ENCODE results near the gene FIGNL1.

FIGNL1 gene, protein sequence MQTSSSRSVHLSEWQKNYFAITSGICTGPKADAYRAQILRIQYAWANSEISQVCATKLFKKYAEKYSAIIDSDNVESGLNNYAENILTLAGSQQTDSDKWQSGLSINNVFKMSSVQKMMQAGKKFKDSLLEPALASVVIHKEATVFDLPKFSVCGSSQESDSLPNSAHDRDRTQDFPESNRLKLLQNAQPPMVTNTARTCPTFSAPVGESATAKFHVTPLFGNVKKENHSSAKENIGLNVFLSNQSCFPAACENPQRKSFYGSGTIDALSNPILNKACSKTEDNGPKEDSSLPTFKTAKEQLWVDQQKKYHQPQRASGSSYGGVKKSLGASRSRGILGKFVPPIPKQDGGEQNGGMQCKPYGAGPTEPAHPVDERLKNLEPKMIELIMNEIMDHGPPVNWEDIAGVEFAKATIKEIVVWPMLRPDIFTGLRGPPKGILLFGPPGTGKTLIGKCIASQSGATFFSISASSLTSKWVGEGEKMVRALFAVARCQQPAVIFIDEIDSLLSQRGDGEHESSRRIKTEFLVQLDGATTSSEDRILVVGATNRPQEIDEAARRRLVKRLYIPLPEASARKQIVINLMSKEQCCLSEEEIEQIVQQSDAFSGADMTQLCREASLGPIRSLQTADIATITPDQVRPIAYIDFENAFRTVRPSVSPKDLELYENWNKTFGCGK

DNA sequence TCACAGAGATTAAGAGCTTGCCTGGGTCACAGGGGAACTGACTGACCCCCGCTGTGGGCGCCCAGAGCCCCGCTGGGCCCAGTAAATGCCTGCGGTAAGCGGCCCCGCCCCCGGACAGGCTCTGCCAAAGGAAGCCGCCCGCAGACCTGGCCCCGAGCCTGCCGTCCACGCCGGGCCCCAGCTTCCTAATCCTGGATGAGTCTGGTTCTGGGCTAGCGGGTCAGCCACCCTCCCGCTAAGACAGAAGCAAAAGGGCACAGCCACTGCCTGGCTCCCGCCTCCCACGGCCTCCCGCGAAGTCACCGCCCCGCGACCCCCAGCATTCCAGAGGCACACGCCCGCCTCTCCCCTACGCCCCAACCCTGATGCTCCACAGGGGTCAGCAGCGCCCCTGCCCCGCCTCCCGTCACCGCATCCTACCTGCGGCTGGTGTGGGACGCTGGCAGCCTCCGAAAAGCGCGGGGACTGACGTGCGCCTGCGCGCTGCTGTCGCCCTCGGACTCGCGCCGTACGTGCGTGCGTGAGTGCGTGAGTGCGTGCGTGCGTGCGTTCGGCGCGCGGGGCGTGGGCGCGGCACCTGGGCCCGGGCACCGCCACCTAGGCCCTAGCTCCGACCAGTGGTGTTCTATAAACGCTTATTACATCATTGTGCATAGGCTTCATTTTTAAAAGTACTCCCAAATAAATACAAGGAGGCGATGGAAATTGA is at the start of gene FIGNL1:
Gene FIGNL1 (minus strand): TSS at position 470 of the 709 bp plus-strand sequence. CDS start 3,063 bp downstream, outside the sequence.
- DNase-seq (ENCODE audit: low spot score), result peak; percentile 77

DNA sequence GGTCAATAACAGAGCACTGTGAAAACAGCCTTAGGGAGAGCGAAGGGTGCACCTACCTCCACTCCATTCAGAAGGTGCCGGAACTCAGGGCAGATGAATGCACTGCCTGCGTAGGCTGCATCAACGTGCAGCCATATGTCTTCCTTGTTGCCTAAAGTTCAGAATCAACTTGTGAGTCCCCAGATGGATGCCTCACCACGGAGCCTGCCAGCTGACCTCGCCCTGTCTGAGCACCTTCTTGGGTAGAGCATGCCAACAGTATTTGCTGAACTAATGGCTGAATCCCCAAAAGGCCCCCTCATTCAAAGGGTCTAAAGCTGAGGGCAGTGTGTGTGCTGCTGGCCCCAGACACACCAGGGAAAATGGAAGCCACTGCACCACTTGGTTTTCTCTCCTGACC is 48.9 kb upstream of the FIGNL1 start:
- no peak for DNase-seq (ENCODE audit: low spot score)

DNA sequence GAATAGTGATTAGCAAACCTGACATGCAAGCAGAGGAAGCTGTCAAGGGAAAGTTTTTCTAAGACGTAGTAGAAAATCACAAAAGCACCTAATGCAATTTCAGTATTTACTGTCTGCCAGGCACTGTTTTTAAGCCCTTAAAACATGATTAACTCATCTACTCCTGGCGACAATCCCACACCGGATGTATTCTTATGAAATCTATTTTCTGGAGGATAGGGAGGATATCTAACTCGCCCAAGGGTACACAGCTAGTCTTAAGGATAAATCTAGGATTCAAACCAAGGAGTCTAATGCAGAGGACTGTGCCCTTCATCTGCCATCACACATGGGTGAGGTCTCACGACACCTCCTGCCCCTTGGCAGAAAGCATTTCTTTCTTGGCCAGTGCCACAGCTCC is 47.8 kb upstream of the FIGNL1 start:
- DNase-seq (ENCODE audit: low spot score), result no peak

DNA sequence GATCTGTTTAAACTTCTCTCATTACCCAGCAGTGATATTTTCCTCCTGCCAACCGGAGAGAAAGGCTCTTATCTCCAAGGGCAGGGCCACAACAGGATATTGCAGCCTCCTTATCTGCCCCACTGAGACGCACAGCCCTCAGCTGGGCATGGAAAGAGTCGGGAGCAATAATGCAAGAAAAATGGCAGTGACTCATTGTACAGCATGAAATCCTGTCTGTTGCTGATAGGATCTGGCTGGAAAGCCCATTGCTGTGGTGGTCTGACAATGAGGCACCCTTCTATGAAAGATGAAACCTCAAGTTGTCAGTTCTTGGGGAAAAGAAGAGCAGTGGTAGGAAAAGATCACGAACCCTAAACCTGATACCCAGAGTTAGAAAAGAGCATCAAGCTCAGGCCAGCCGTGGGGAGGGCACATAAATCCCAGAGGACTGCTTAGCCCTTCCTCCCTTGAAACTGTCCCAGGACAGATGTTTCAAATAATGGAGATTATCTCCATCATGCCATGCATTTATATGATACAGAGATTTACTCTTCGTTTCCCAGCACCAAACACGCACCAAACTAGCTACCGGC is 47.0 kb upstream of the FIGNL1 start:
- peak; percentile 26 for DNase-seq (ENCODE audit: low spot score)

DNA sequence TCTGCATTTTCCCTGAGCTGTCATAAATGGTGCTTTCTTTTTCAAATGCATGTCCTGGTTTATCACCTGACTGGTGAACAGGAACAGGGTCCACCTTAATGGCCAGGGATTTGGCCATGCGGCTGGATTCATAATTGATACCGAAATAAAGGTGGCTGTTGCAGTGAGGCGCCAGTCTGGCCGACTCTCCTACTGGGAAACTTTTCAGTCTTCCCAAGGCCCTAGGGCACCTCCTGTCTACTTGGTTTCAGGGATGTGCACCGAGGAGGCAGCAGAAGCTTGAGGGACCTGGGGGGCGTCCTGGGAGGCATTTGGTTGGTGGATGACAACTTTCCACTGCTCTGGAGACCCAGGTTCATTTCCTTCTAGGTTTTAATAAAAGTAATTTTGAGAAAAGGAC is 46.4 kb upstream of the FIGNL1 start:
- no peak for DNase-seq (ENCODE audit: low spot score)

DNA sequence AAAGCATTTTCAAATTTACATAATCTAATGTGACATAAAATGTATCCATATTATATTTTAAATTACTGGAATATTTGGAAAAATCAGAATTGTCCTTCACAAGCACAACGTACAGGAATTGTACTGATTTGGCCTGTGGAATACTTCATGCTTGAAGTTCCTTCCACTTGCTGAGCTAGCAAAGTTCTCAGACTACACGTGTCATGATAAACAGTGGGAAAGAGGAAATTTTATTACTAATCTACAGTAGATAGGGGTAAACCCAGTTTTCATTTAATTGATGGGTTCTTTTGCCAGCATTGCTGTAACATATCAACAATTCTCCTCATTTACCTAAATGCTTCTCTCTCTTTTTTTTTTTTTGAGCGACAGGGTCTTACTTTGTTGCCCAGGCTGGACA is 45.6 kb upstream of the FIGNL1 start:
- no peak for DNase-seq (ENCODE audit: low spot score)

DNA sequence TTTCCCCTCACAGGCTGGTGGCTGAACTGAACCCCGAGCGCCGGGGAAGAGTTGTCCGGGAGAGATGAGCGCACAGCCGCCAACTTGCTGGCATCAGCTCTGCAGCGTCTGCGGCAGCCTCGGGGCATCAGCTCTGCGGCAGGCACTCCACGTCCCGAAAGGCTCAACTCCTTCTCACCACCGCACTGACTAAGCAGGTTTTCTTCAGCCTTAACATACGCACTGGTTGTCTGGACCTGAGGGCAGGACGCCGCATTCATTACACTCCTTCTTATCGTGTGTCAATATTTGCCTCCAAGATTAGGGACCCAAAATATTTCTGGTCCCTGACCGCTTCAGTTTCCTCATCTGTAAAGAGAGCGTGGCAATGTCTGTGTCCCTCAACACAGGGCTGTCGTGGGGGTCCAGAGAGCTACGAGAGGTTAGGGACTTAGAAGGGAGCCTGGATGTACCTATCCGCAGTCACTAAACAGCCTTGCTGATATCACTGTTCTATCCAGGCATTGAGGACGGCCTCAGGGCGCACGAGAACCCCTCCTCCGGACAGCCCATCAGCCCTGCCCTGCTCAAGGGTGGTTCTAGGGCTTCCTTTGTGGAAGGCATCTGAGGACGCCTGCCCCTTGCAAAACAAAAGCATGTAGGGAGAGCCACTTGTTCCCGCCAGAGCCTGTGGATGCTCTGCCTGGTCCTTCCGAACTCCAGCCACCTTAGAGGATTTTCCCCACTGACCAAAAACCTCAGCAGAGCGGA is 42.8 kb upstream of the FIGNL1 start:
- DNase-seq (ENCODE audit: low spot score), result no peak

DNA sequence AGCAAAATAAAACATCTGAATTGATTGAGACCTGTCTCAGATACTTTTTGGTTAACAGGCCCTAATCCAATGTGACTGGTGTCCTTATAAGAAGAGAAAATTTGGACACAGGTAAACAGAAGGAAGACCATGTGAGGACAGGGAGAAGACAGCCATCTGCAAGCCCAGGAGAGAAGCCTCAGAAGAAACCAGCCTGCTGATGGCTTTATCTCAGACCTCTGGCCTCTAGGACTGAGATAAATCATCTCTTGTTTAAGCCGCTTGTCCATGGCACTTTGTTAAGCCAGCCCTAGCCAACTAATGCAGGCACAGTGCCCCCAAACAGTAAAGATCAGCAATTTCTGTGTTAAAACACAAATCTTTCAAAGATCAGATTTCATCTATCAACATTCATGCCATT is 41.8 kb upstream of the FIGNL1 start:
- no peak for DNase-seq (ENCODE audit: low spot score)

DNA sequence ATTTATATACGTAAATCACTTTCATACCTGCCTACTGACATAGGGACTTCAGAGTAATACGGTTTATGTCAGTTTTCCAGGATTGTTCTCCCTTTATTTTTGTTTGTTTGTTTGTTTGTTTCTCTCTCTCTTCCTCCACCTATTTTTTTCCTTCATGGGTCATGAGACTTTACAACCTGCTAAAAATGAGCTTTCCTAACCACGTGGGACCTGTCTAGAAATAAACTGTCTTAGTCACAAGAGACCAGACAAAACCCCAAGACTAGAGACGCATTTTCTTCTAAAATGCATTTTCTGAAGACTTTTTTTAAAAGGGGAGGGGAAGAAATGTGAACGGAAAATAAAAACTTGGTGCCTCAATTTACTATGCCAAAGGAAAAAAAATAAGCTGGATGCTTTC is 41.1 kb upstream of the FIGNL1 start:
- no peak for DNase-seq (ENCODE audit: low spot score)

DNA sequence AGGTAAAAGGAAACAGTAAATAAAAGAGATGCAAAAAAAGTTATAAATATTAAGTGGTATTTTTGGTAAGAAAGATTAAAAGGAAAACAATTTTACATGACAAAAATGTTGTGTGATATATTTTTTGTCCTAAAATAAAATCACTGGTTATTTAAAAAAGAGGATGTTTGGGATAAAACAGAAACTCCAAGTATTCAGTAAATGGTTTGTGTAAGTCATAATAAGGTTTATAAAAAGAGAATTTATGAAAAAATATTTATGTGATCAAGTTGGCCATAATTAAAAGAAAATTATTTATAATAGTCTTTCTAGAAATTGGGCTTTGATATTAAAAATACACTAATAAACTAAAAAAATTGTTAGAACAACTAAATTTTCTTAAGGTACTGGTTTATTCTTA is 38.2 kb upstream of the FIGNL1 start:
- DNase-seq (ENCODE audit: low spot score), result no peak

DNA sequence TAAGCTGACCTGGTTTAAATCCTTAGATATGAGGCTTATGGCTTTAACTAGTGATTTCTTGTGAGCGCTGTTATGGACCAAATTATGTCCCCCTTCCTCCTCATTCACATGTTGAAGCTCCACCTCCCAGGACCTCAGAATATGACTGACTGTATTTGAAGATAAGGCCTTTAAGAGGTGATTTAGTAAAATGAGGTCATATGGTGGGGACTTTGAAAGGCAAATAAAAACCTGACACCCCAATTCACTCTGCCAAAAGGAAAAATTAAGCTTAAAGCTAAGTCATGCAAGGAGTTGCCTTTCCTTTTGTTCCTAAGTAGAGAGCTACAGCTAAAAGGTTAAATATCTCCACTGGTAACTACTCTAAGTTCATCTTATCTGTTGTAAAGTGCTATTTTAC is 36.4 kb upstream of the FIGNL1 start:
- no peak for DNase-seq (ENCODE audit: low spot score)

DNA sequence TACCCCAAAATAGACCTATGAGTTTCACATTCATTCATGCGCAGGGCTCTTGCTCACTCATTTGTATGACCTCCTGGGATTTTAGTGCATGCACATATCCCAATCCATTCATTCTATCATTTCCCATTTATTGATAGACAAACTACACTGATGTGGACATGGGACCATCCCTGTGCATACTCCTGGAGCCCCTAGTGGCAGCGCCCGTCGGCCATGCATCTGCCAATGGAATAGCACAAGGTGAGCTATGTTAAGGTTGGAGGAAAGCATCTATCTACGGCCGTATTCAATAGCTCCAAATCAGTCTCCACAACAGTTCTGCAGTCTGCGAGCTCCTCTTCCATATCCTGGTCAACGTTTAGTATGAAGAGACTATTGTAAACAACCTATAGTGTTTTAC is 31.7 kb upstream of the FIGNL1 start:
- DNase-seq (ENCODE audit: low spot score), result no peak

DNA sequence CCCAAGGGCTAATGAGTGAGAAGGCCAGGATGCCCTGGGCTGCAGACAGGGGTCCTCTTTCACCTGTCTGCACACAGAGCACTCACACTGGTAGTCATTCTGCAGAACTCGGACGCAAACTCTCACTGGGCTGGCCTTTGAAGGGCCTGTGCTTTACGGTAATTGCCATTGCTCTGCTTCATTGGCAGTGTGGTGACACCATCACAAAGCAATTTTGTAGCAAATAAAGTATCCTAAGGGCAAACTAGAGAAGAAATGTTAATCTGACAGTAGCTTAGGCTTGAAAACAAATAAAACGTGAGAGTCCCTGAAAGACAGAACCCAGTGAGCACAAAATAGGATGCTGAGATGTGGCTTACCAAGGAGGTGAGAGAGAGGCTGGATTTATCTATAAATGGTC is 30.6 kb upstream of the FIGNL1 start:
- no peak for DNase-seq (ENCODE audit: low spot score)

DNA sequence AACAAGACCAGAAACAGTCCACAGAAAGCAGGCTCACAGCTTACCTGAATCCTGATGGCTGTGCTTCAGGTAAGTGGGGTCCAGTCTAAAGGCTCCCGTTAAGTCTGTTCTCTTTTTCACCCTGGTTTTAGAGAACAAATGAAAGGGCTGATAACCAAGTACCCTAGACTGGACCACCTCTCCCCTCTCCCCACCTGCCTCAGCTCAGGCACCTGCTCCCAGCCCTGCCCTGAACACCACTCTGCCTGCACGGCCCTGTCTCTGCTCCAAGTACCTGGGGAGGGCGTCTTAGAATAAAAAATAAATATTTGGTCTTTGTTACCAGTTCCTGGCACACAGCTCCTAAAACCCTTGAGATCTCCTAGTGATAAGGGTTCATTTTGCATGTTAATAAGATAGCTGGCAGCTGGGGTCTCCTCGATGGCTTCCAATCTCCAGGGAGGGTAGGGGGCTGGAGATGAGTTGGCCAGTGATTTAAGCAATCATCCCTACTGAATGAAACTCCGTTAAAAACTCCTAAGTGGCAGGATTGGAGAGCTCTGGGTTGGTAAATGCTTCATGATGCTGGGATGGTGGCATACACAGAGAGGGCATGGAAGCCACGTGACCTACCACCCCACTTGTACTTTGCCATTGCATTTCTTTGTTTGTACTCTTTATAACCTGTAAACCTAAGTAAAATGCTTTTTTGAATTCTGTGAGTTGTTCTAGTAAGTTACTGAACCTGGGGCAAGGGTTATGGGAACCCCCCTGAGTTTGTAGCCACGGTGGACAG is 29.8 kb upstream of the FIGNL1 start:
- no peak for DNase-seq (ENCODE audit: low spot score)

DNA sequence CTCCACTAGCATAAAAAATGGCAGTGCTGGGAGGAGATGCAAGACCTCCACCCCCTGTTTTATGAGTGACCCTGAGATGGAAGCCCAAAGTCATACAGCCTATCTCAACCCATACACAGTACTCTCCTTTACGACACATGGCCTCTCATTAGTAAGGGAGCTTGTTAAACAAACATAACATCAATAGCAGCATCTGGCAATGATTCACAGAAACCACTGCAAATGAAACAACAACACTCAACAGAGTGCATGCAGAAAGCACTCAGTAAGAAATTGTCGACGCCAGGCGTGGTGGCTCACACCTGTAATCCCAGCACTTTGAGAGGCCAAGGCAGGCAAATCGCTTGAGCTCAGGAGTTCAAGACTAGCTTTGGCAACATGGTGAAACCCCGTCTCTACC is 27.5 kb upstream of the FIGNL1 start:
- DNase-seq (ENCODE audit: low spot score), result no peak

DNA sequence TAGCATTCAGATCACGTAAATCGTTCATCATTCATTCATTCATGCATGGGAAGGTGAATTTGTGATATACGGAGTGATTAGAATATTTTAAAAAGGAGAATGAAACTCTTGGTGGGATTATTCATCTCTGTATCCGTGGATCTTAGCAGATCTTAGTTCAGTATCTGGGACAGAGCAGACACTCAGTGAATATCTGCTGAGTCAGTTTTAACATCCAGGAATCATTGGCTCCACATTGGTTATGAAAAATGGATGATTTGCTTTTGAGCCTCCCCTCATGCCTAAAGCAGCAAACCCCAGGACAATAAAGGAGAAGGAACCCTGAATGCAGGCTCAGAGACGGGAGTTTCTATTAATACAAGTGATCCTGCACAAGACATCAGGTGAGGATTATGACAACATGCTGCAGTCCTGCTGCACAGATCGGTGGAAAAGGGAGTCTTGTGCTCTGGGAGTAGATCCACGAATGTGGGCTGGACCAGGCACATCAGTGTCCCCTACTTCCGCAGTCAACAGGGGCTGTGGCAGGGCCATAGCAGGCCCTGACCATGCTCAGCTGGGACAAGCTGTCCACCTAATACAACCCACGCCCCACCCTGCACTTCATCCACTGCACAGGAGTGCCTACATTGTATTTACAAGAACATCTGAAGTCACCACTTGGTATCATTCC is 26.9 kb upstream of the FIGNL1 start:
- no peak for DNase-seq (ENCODE audit: low spot score)

DNA sequence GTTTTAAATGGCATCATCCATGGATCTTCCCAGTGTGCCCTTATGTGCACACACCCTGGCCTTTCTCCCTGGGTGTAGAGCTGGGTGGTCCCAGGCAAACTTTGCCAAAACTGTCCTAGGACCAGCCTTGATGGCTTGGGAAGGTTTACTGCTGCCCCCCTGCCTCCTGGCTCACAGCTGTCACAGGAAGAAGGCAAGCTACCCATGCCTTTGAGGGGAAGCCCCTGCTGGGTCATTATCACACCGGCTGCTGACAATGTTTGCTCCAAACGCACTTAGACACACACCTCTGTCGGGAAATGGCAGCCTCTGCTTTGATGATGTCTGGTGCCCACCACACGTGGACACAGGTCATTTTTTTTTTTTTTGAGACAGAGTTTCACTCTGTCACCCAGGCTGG is 25.2 kb upstream of the FIGNL1 start:
- no peak for DNase-seq (ENCODE audit: low spot score)

DNA sequence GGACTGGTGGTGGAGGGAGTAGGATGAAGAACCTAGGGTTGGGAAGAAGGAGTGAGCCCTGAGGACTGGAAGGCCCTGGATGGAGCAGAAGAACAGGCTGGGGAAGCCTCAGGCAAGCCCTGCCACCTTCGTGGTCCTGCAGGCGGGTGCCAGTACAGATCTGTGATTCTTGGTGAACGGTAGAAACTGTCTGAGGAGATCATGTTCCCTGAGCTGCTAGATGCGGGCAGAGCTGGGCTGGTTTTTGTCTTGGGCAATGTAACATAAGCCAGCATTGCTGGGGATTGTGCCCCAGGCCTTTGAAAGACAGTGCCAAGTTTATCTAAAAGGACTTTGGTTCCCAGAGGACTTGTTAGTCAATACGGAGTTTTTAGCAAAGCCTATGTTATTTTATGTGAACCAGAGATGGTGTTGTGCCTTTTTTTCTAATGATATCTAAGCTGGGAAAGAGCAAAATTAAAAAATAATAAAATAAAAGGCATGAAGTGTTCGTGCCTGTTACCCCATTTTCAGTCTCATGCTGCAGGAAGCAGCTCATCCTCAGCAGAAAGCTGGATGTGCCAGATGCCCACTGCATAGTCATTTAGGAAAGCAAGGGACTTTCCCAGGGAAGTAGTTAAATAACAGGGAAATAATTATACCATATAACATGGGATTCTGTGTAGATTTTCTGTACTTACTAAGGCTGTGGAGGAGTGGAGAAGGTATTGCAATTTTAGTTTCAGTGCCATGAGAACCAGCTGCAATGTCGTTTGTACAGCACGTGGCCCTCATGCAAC is 24.4 kb upstream of the FIGNL1 start:
- DNase-seq (ENCODE audit: low spot score), result no peak

DNA sequence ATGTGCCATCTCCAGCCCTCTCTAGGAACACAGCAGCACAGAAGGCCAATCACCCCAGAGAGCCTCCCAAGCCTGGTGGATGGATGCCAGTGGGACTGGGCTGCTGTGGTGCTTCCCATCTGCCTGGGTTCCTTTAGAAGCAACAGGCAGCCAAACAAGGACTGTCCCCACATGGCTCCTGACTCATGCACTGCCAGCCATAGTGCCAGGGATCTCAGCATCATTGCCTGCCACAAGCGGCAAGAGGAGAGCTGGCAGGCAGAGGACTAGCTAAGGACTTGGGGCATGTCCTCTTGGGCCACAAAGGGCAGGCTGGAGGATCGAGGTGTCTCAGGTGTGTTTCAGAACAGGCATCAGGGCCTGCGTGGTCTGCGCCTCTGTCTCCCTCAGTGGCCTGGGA is 23.4 kb upstream of the FIGNL1 start:
- no peak for DNase-seq (ENCODE audit: low spot score)

DNA sequence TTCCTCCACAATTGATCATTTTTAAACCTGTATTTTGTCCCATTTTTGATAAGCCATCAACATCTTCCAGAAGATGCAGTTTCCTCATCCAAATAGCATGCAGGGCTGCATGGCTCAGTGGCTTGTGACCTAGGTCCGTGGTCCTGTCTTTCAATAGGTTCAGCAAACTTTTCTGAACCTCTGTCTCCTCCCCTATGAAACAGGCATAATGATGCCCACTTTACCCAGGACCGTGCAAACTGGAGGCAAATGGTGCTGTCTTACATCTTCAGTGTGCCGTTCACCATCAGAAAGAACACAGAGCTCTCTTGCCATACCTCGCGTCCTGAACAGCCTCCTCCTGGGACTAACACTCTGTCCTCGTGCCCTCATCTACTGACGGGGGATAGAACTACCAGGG is 22.3 kb upstream of the FIGNL1 start:
- DNase-seq (ENCODE audit: low spot score), result no peak

Data from AG08395 (cell line).